ENCODE measurements around the gene IRF6. TPM values are rescaled to one million over a fixed set of nuclear protein-coding genes. Genes with fewer than 3 reads are reported as not detected.

Gene IRF6
- total RNA-seq, 1 experiment from 2014 or later = 35.2 TPM

GRCh38 chr1:209767096-209767495 is 38.8 kb downstream of the IRF6 start (continued):
- TF ChIP-seq REST (IDR thresholded peaks at IDR 0.05; ENCODE audit: low read depth) = no peak

GRCh38 chr1:209766051-209766450 is 39.9 kb downstream of the IRF6 start:
- BruUV-seq (replicated peaks) = no TSS peak
- H3K9me3 ChIP-seq (ENCODE audit: control insufficient read depth in 1 of 2, insufficient read depth in 1 of 2, low read depth in 1 of 2, low read length in 2 of 2) = no peaks in the 10 kb centered on the region; a peak in 1 of 4 replicates
- no peak overlapping the region for H2AFZ ChIP-seq (ENCODE audit: low read depth, low read length, poor library complexity, severe bottlenecking)
- ATAC-seq (no peak), DNase-seq (ENCODE audit: low read depth, low spot score) (no peak)
- no peak for TF ChIP-seq POLR2A (IDR thresholded peaks at IDR 0.05; ENCODE audit: borderline replicate concordance, extremely low read depth, insufficient read depth, insufficient read length)
- TF ChIP-seq POLR2AphosphoS5 (IDR thresholded peaks at IDR 0.05; ENCODE audit: low read depth, low read length) = no peak
- no peak for TF ChIP-seq ATF3 (IDR thresholded peaks at IDR 0.05)
- intact Hi-C loops (cut with micrococcal nuclease) = no loop called here
- ChIA-PET POLR2A (interaction anchor here (1.1 kb wide), 1 partner anchor 19 kb away, joined by 4 read pairs; the partner anchor contains the start of gene C1orf74), RAD21 (ENCODE audit: low non-redundant PET in 1 of 2, low total read pairs in 2 of 2, uncharacterized antibody in 2 of 2, unreplicated experiment in 2 of 2) (no interaction called here), CTCF (no interaction called here)
- no peaks in the 10 kb centered on the region for H4K20me1 ChIP-seq (ENCODE audit: insufficient read depth)
- no peaks in the 10 kb centered on the region for H3K4me1 ChIP-seq (ENCODE audit: control insufficient read depth in 1 of 2, insufficient read depth in 2 of 2, low read length in 2 of 2)
- H3K4me2 ChIP-seq (ENCODE audit: low read length) = no peak overlapping the region
- H3K27me3 ChIP-seq (ENCODE audit: insufficient read depth, low read length) = no peaks in the 10 kb centered on the region
- H3K36me3 ChIP-seq (ENCODE audit: control insufficient read depth in 1 of 2, insufficient read depth in 2 of 2, low read length in 2 of 2) = no peaks in the 10 kb centered on the region
- H3K4me3 ChIP-seq (replicated peaks in 1 of 2; ENCODE audit: low read depth in 1 of 2, low read length in 2 of 2) = no peak overlapping the region
- no peaks in the 10 kb centered on the region for H3K9me2 ChIP-seq (ENCODE audit: insufficient read depth)
- no peak overlapping the region for H3K9ac ChIP-seq (ENCODE audit: low read length)
- no peak overlapping the region for H3K27ac ChIP-seq (ENCODE audit: low read depth, low read length)
- no peaks in the 10 kb centered on the region for H3K79me2 ChIP-seq (ENCODE audit: insufficient read depth, low read length)
